Measurements from ENCODE around the gene SLC39A1.

SLC39A1 gene

DNA sequence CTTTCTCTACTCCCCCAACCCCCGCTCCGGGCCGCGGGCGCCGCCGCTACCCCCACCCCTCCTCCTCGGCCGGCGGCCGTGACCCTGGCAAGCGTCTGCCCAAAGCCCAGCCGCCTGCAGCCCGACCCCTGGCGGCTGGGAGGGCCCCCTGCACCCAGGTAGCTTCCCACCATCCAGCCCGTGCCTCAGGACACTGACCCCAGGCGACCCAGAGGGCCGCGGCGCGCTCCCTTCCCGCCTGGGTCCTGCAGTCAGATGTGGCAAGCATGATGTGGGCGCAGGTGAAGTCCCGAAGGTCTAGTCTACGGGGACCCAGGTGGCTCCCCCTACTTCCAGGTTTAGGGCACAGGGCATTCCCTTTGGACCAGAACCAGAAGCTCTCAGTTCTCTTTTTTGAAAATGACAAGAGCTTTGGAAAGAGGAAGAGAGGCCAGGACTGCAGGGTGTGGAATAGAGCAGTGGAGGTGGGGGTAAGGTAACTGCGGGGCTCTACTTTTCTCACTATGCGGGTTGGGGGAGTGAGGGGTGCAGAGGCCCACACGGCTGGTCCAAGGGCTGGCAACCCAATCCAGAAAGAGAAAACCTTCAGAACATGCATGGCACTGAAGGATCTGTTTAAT lies 16.6 kb downstream of the SLC39A1 start, which contains the start of gene DENND4B:
Gene DENND4B, minus strand, starts transcription at position 97 of the 620 bp plus-strand sequence. CDS start 2,344 bp downstream, outside the sequence.
- DNase-seq, result peak; percentile 95

DNA sequence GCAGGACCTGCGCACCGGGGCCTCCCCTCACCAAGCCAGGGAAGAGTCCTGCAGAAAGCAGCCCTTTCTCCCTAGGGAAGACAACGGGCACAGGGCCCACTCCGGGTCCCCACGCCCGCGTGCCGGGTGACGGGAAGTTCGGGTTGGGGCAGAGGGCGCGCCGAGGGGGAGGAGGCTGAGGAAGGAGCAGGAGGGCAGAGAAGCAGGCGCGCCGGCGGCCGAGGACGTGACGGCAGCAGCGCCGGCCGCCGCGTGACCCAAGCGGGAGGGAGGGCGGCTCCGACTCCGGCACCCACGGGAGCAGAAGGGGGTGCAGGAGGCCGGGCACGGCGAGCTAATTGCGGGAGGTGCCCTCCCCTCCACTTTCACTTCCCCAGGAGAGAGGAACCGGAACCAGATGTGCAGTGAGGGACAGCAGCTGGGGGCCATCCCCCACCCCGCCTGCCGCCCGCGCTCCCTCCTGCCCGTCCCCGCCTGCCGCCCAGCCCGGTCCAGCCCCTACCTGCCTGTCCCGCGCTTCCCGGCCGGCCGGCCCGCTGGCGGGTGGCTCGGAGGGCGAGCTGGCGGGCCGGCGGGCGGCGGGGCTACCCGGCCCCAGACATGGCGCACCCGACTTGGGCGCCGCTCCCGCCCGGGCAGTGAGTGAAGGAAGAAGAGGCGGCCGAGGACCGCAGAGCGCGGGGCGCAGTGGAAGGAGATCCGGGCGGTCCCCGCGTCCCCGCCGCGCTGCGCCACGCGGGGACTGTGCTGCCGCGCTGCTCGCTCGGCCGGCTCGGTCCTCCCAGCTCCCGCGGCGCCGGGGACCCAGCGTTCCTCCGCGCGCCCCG lies 17.3 kb downstream of the SLC39A1 start:
- DNase-seq, result peak; percentile 78

GRCh38 chr1:153945131-153945794 lies 18.1 kb downstream of the SLC39A1 start:
- peak; percentile 84 for DNase-seq

GRCh38 chr1:153944827-153945117 lies 18.6 kb downstream of the SLC39A1 start:
- DNase-seq, result peak; percentile 62

GRCh38 chr1:153944005-153944826 lies 19.1 kb downstream of the SLC39A1 start:
- no peak for DNase-seq

- DNase-seq, result no peak
Measured at GRCh38 chr1:153942766-153943549, 20.4 kb downstream of the SLC39A1 start.

- no peak for DNase-seq
Measured at GRCh38 chr1:153941826-153942725, 21.3 kb downstream of the SLC39A1 start.

DNA sequence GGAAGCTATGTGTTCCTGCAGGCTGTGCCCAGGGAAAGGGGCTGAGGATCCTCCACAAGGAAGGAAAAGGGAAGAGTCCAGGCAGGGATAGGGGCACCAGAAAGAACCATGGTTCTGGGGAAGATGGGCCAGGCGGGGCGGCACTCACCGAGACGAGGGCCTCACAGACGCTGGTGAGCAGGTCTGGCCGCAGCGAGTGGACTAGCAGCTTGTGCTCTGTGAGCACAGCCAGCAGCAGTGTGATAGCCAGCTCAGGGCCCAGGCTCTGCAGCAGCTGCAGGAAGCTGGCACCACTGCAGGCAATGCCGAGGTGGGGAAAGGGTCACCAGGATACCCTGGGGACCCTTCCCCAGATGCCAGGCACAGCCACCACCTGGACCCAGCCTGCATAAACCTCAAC lies 22.6 kb downstream of the SLC39A1 start:
- DNase-seq, result no peak

GRCh38 chr1:153939476-153939875 lies 23.9 kb downstream of the SLC39A1 start:
- no peak for DNase-seq

- no peak for DNase-seq
Measured at GRCh38 chr1:153938996-153939395, 24.3 kb downstream of the SLC39A1 start.

GRCh38 chr1:153937331-153937730 lies 26.0 kb downstream of the SLC39A1 start:
- DNase-seq, result no peak

DNA sequence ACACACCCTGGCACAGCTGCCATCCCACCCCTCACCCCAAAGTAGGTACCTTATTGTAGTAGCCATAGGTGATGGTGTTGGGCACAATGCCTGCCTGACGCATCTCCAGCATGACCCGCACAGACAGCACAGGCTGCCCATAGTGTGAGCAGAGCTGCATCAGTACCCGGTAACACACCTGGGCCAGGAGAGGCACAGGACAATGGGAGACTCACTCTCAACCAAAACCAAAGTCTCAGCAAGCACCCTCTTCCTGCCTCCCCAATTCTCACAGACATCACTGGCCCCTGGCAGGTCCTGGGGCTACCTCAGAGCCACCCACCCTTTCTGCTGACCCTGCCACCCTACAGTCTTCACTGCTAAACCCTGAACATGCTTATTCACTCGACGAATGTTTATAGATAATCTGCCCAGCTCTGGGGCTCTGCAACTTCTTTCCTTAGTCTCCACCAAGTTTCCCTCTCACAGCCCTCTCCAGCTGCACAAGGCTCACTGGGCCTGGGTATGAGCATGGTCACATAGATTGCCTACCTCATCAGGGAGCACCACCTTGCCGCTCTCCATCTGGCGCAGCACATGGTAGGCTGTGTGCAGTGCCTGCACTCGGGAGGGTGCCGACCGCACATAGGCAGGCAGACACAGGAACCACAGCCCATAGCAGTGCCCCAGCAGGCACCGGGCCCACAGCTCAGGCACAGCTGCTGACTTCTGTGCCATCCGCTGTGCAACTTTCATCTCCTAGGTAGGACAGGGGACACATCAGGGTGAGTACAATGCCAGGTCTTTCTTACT lies 27.1 kb downstream of the SLC39A1 start:
- no peak for DNase-seq

- no peak for DNase-seq
Measured at GRCh38 chr1:153934746-153935145, 28.6 kb downstream of the SLC39A1 start.

GRCh38 chr1:153933955-153934354 lies 29.4 kb downstream of the SLC39A1 start:
- no peak for DNase-seq

DNA sequence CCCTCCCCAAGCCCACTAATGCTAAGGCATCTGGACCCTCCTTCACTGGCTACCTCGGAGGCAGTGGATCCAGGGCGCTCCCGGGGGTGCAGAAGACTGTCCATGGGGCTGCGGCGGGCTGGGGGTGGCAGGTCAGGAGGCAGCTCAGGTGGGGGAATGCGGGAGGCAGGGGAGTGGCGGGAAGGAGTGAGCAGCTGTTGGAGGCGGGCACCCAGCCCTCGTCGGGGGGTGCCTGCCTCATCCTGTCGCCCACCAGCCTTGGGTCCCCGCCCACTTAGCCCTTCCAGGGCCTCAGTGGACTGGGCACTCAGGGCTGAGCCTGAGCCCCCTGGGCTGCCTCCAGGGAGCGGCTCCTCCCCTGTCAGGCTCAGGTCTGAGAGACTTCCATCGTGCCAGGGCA lies 29.9 kb downstream of the SLC39A1 start:
- DNase-seq, result no peak

DNA sequence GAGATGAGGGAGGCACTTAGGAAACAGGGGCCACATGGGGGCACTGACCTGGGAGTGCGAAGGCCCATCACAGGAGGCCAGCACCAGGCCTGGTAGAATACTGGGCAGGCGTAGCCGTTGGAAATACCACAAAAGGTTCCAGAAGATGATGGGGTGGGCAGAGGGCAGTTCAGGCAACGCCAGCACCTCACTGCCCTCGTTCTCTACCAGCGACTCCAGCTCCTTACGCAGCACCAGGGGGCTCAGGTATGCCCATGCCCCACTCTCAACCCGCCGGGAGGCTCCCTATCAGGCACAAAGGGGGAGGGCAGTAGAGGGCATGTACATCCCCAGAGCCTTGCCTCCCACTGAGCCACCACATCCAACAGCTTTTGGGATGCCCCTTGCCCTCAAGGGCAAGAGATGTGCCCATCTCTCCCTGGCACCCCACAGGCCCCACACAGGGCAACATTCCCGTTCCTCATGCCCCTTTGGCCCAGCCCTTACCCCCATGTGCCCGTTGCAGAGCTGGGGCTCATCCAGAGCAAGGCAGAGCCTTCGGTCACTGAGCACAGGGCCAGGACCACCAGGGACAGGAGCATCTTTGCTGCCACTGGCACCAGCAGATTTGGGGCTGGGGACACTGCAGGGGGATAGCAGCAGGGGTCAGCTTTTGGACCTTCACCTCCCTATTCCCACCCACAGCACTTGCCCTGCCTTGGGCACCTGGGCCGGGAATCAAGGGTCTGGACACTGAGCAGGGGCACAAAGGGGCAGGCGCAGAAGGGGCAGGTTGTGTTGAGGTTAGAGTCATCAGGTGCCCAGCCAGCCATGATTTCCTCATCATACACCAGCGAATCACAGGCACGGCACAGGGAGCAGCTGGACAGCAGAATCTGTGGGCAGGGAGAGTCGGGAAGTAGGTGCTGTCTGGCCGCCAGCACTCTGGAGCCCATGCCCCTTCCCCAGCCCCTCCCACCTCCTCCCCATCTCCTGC lies 30.9 kb downstream of the SLC39A1 start:
- DNase-seq, result no peak

- no peak for DNase-seq
Measured at GRCh38 chr1:153929981-153930948, 33.1 kb downstream of the SLC39A1 start.

DNA sequence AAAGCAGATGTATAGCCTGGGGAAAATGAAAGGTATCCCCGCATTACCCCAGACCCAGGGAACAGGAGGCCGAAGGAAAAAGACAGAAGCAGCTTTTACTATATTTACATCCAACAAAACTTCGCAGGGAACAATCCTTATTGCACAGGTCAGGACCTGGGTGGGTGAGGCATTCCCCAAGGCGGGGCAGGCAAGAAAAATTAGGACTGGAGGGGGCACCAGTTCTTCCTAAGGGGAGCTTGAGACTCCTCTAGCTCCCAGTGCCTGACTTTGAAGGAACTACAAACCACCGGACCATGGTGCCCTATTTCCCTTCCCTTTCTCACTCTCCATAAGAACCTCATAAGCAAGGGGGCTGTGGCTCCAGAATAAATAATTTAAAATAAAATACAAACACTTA lies 33.9 kb downstream of the SLC39A1 start:
- no peak for DNase-seq
